T-helper 2 cell treated with Interferon-gamma antibody and Interleukin-4, amounts not matched to agents 100 ng/mL and 5 ng/mL, for 36 hours (primary cell): Measurements from ENCODE around the gene CYTH3. TPM values are rescaled to one million over a fixed set of nuclear protein-coding genes. Genes with fewer than 3 reads are reported as not detected.
"Not testable (repeated sequence)": the region's sequence is repeated elsewhere in the genome, so short reads cannot be mapped to it uniquely, and the experiment has no call there.

Experiments used
- intact Hi-C: fragments of 100-400 bp; cut with micrococcal nuclease; formaldehyde crosslinking; loops from one replicate; pipeline ENCODE4 v1.15.1; 2023
- total RNA-seq: library from RNA; stranded (reverse); gene quantifications from 2 replicates; pipeline ENCODE4 v1.2.3, GENCODE V29; 2022

CYTH3 gene
- total RNA-seq, 1 donor from 2014 or later: 0.66 TPM

GRCh38 chr7:6283391-6284054, 11.1 kb upstream of the CYTH3 start:
- intact Hi-C loops: not testable (repeated sequence)

GRCh38 chr7:6279937-6280336, 7.5 kb upstream of the CYTH3 start:
- intact Hi-C loops: no loop called here

- intact Hi-C loops: no loop called here
Measured at GRCh38 chr7:6279341-6279740, 6.9 kb upstream of the CYTH3 start.

GRCh38 chr7:6278749-6279310, 6.4 kb upstream of the CYTH3 start:
- intact Hi-C loops: no loop called here

GRCh38 chr7:6277476-6277875, 5.1 kb upstream of the CYTH3 start:
- intact Hi-C loops: no loop called here

GRCh38 chr7:6276911-6277408, 4.5 kb upstream of the CYTH3 start:
- intact Hi-C loops: no loop called here

GRCh38 chr7:6274743-6275142, 2.3 kb upstream of the CYTH3 start:
- intact Hi-C loops: loop anchor here (5.0 kb wide), 1 partner anchor 163 kb away; no protein-coding TSS in a partner anchor

- intact Hi-C loops: loop anchor here (5.0 kb wide), 1 partner anchor 163 kb away; no protein-coding TSS in a partner anchor
Measured at GRCh38 chr7:6273917-6274630, 1.6 kb upstream of the CYTH3 start.

GRCh38 chr7:6273380-6273837, 985 bp upstream of the CYTH3 start:
- intact Hi-C loops: loop anchor here (5.0 kb wide), 1 partner anchor 164 kb away; no protein-coding TSS in a partner anchor

GRCh38 chr7:6271694-6272440, 557 bp downstream of the CYTH3 start:
- intact Hi-C loops: loop anchor here (5.0 kb wide), 1 partner anchor 165 kb away; no protein-coding TSS in a partner anchor

GRCh38 chr7:6271060-6271658, 1.3 kb downstream of the CYTH3 start:
- intact Hi-C loops: loop anchor here (5.0 kb wide), 1 partner anchor 166 kb away; no protein-coding TSS in a partner anchor

GRCh38 chr7:6269527-6269926, 2.9 kb downstream of the CYTH3 start:
- intact Hi-C loops: no loop called here

- intact Hi-C loops: no loop called here
Measured at GRCh38 chr7:6268907-6269306, 3.5 kb downstream of the CYTH3 start.

- intact Hi-C loops: no loop called here
Measured at GRCh38 chr7:6268023-6268900, 4.2 kb downstream of the CYTH3 start.

- intact Hi-C loops: no loop called here
Measured at GRCh38 chr7:6266699-6267098, 5.7 kb downstream of the CYTH3 start.

- intact Hi-C loops: no loop called here
Measured at GRCh38 chr7:6262221-6262620, 10.2 kb downstream of the CYTH3 start.

- intact Hi-C loops: no loop called here
Measured at GRCh38 chr7:6261699-6262098, 10.7 kb downstream of the CYTH3 start.

GRCh38 chr7:6260291-6261187, 11.9 kb downstream of the CYTH3 start:
- intact Hi-C loops: no loop called here

GRCh38 chr7:6259257-6259656, 13.2 kb downstream of the CYTH3 start:
- intact Hi-C loops: no loop called here
